Activated T-helper 2 cell treated with anti-CD3 and anti-CD28 coated beads, Interferon-gamma antibody, Interleukin-2, Interleukin-4, amounts not matched to agents 10 μg/mL and 5 μg/mL and 100 μg/mL, durations not matched to agents 14 hours and 24 hours and 36 hours (primary cell): ENCODE data around the gene SUMO3. TPM values are rescaled to one million over a fixed set of nuclear protein-coding genes. Genes with fewer than 3 reads are reported as not detected.

Experiments used
- DNase-seq: peaks from one replicate; pipeline ENCODE4 v3.0.0; 2021; ENCODE audit warnings: low spot score
- H3K27ac Mint-ChIP-seq: one replicate; pipeline ENCODE4 v1.8.0; 2021; ENCODE audit warnings: mixed read lengths
- H3K27me3 Mint-ChIP-seq: one replicate; pipeline ENCODE4 v1.8.0; 2021; ENCODE audit warnings: low read depth, mixed read lengths
- H3K36me3 Mint-ChIP-seq: one replicate; pipeline ENCODE4 v1.8.0; 2021; ENCODE audit warnings: low read depth, mixed read lengths
- H3K4me1 Mint-ChIP-seq: one replicate; pipeline ENCODE4 v1.8.0; 2021; ENCODE audit warnings: low read depth, mixed read lengths
- H3K4me3 Mint-ChIP-seq: one replicate; pipeline ENCODE4 v1.8.0; 2021; ENCODE audit warnings: low read depth, mild to moderate bottlenecking, moderate library complexity, mixed read lengths
- H3K9me3 Mint-ChIP-seq: one replicate; pipeline ENCODE4 v1.8.0; 2021; ENCODE audit warnings: mixed read lengths
- intact Hi-C: fragments of 100-400 bp; cut with micrococcal nuclease; formaldehyde crosslinking; loops from one replicate; pipeline ENCODE4 v1.15.1; 2023
- total RNA-seq: library from RNA; stranded (reverse); gene quantifications from 2 replicates; pipeline ENCODE4 v1.2.3, GENCODE V29; 2022

The SUMO3 gene
- total RNA-seq, 1 donor from 2014 or later: 87.0 TPM

GRCh38 chr21:44761011-44761729, 56.7 kb downstream of the SUMO3 start:
- Mint-ChIP-seq H3K4me1 (peaks cover 12% of the 10 kb centered on the region), H3K36me3 (no peaks in the 10 kb centered on the region), H3K9me3 (no peaks in the 10 kb centered on the region), H3K4me3 (no peak overlapping the region), H3K27me3 (no peaks in the 10 kb centered on the region), H3K27ac (no peak overlapping the region)
- intact Hi-C loops: no loop called here
- no peak for DNase-seq

DNA sequence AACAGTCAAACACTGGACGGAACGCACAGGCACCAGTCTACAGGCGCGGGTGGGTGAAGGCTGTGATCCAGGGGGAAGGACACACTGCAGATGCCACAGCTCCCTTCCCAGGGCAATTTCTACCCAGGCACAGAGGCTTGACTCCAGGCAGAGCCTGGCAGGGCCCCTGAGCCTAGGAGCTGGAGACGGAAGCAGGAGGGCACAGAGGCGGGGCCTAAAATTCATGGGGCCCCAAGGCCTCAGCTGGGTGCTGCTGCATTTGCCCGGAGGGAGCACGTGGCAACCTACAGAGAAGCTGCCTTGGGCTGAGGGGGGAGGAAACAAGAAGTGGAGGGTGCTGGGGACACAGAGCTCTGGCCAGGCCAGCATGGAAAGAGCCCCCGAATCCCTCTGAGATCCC, 57.5 kb downstream of the SUMO3 start:
- no peak for DNase-seq
- no peaks in the 10 kb centered on the region for H3K36me3 Mint-ChIP-seq
- H3K4me1 Mint-ChIP-seq: peaks cover 5% of the 10 kb centered on the region
- no peak overlapping the region for H3K4me3 Mint-ChIP-seq
- intact Hi-C loops: no loop called here
- no peaks in the 10 kb centered on the region for H3K27me3 Mint-ChIP-seq
- no peak overlapping the region for H3K27ac Mint-ChIP-seq
- no peaks in the 10 kb centered on the region for H3K9me3 Mint-ChIP-seq

GRCh38 chr21:44759628-44760285, 58.1 kb downstream of the SUMO3 start:
- H3K36me3 Mint-ChIP-seq: no peaks in the 10 kb centered on the region
- intact Hi-C loops: no loop called here
- no peaks in the 10 kb centered on the region for H3K9me3 Mint-ChIP-seq
- H3K4me1 Mint-ChIP-seq: no peaks in the 10 kb centered on the region
- no peak for DNase-seq
- H3K27ac Mint-ChIP-seq: no peak overlapping the region
- H3K4me3 Mint-ChIP-seq: no peak overlapping the region
- H3K27me3 Mint-ChIP-seq: no peaks in the 10 kb centered on the region

GRCh38 chr21:44758781-44759627, 58.9 kb downstream of the SUMO3 start:
- H3K4me3 Mint-ChIP-seq: no peak overlapping the region
- no peaks in the 10 kb centered on the region for H3K36me3 Mint-ChIP-seq
- no peaks in the 10 kb centered on the region for H3K27me3 Mint-ChIP-seq
- no peaks in the 10 kb centered on the region for H3K9me3 Mint-ChIP-seq
- intact Hi-C loops: no loop called here
- H3K4me1 Mint-ChIP-seq: no peaks in the 10 kb centered on the region
- DNase-seq: no peak
- no peak overlapping the region for H3K27ac Mint-ChIP-seq

GRCh38 chr21:44758141-44758561, 59.7 kb downstream of the SUMO3 start:
- no peak overlapping the region for H3K27ac Mint-ChIP-seq
- H3K27me3 Mint-ChIP-seq: no peaks in the 10 kb centered on the region
- no peaks in the 10 kb centered on the region for H3K4me1 Mint-ChIP-seq
- no peak overlapping the region for H3K4me3 Mint-ChIP-seq
- no peaks in the 10 kb centered on the region for H3K9me3 Mint-ChIP-seq
- intact Hi-C loops: no loop called here
- DNase-seq: no peak
- H3K36me3 Mint-ChIP-seq: no peaks in the 10 kb centered on the region

DNA sequence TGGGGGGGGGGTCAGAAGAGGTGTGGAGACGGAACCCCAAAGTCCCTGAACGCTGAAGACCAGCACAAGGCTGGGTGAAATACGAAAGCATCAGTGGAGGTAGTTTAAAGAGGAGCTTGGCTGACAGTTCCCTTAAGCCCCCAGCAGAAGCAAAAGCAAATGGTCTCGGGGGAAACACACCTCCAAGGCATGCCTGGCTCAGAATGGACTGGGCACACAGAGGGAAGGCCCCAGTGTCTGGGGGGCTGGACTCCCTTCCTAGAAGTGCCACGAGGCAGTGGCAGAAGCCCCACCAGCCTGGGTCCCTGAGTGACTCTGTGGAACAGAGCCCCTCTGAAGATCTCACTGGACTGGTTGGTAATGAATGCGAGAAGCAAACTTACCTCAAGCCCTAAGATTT, 60.1 kb downstream of the SUMO3 start:
- no peaks in the 10 kb centered on the region for H3K36me3 Mint-ChIP-seq

GRCh38 chr21:44756423-44757185, 61.3 kb downstream of the SUMO3 start:
- DNase-seq: no peak
- Mint-ChIP-seq H3K36me3 (no peaks in the 10 kb centered on the region), H3K27me3 (no peaks in the 10 kb centered on the region), H3K9me3 (no peaks in the 10 kb centered on the region), H3K4me3 (no peak overlapping the region), H3K4me1 (no peaks in the 10 kb centered on the region), H3K27ac (no peak overlapping the region)
- intact Hi-C loops: no loop called here

More for the DNA sequence above, 60.1 kb downstream of the SUMO3 start:
- no peaks in the 10 kb centered on the region for H3K27me3 Mint-ChIP-seq
- intact Hi-C loops: no loop called here
- no peak overlapping the region for H3K27ac Mint-ChIP-seq
- H3K9me3 Mint-ChIP-seq: no peaks in the 10 kb centered on the region
- no peak for DNase-seq
- H3K4me3 Mint-ChIP-seq: no peak overlapping the region
- H3K4me1 Mint-ChIP-seq: no peaks in the 10 kb centered on the region

Other genes with a start within 250 kb of the SUMO3 start
- not detected in 2 replicates for gene KRTAP10-4, start 244.3 kb downstream of the SUMO3 start, total RNA-seq
- not detected in 2 replicates for gene KRTAP10-5, start 237.5 kb downstream of the SUMO3 start, total RNA-seq
- gene KRTAP10-6, start 225.6 kb downstream of the SUMO3 start, total RNA-seq: not detected in 2 replicates
- not detected in 2 replicates for gene KRTAP10-7, start 217.5 kb downstream of the SUMO3 start, total RNA-seq
- gene KRTAP10-8, start 206.0 kb downstream of the SUMO3 start, total RNA-seq: not detected in 2 replicates
- gene KRTAP10-9, start 191.0 kb downstream of the SUMO3 start, total RNA-seq: not detected in 2 replicates
- gene KRTAP10-10, start 180.7 kb downstream of the SUMO3 start, total RNA-seq: not detected in 2 replicates
- not detected in 2 replicates for gene KRTAP10-11, start 171.6 kb downstream of the SUMO3 start, total RNA-seq
- not detected in 2 replicates for gene KRTAP12-4, start 163.4 kb downstream of the SUMO3 start, total RNA-seq
- gene KRTAP12-3, start 160.1 kb downstream of the SUMO3 start, total RNA-seq: not detected in 2 replicates
- not detected in 2 replicates for gene KRTAP12-2, start 151.1 kb downstream of the SUMO3 start, total RNA-seq
- gene KRTAP12-1, start 135.9 kb downstream of the SUMO3 start, total RNA-seq: not detected in 2 replicates
- gene KRTAP10-12, start 120.9 kb downstream of the SUMO3 start, total RNA-seq: not detected in 2 replicates
- gene TSPEAR, start 106.5 kb downstream of the SUMO3 start, total RNA-seq: not detected in 2 replicates
- 118 and 119 TPM in 2 replicates for gene UBE2G2, start 16.2 kb downstream of the SUMO3 start, total RNA-seq
- 48.1 and 48.3 TPM in 2 replicates for gene PTTG1IP, start 55.6 kb upstream of the SUMO3 start, total RNA-seq
- gene ITGB2, start 102.8 kb upstream of the SUMO3 start, total RNA-seq: 210 and 212 TPM in 2 replicates
- gene SLX9, start 122.0 kb upstream of the SUMO3 start, total RNA-seq: 65.8 and 72.6 TPM in 2 replicates